DND-41 (cell line): Measurements from ENCODE around the gene HSPA12A.

Source experiments
- CTCF ChIP-seq: IDR thresholded peaks from 2 replicates; pipeline ENCODE4 v1.5.1; 2012; ENCODE audit warnings: borderline replicate concordance, low read length, moderate library complexity, mild to moderate bottlenecking; ENCODE audit not compliant: poor library complexity, severe bottlenecking; ENCODE audit errors: extremely low read depth
- EZH2 ChIP-seq: IDR thresholded peaks from 3 replicates; pipeline ENCODE4 v1.6.1; 2012; ENCODE audit warnings: borderline replicate concordance, low read depth, mild to moderate bottlenecking, moderate library complexity, low read length, inconsistent platforms; ENCODE audit not compliant: severe bottlenecking

DNA sequence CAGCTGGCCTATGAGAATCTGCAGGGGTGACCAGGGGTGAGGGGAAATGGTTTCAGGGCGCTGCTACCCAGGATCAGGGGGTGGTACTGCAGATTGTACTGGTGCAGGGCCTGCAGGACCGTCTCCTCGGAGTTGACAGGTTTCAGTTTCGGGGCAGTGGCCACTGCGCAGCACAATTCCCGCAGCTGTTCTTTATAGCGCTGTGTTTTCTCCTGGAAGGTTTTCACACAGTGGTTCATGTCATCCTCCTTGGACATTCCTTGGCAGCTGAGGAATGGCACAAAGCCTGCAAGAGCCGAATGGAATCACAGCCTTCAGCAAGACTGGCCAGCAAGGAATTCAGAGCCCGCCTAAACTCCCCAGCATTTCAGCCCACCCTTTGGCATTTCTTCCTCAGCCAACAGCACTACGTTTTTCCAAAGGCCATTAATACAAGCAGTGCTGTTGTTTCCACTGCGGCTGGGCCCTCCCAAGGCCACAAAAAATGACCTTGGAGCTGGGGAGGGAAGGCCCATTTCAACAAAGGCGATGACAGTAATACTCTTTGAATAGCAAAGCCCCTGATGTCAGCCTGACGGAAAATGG, 76.7 kb downstream of the HSPA12A start:
- TF ChIP-seq EZH2, result no peak
- TF ChIP-seq CTCF, result no peak
